ENCODE data around the gene ARL13B. TPM values are rescaled to one million over a fixed set of nuclear protein-coding genes. Genes with fewer than 3 reads are reported as not detected.

ARL13B gene
- total and polyA plus RNA-seq, 2 of the 13 experiments (the other 11 are each of a cell fraction or from before 2014, with no cell fraction given) = 2.2 to 9.6 TPM

DNA sequence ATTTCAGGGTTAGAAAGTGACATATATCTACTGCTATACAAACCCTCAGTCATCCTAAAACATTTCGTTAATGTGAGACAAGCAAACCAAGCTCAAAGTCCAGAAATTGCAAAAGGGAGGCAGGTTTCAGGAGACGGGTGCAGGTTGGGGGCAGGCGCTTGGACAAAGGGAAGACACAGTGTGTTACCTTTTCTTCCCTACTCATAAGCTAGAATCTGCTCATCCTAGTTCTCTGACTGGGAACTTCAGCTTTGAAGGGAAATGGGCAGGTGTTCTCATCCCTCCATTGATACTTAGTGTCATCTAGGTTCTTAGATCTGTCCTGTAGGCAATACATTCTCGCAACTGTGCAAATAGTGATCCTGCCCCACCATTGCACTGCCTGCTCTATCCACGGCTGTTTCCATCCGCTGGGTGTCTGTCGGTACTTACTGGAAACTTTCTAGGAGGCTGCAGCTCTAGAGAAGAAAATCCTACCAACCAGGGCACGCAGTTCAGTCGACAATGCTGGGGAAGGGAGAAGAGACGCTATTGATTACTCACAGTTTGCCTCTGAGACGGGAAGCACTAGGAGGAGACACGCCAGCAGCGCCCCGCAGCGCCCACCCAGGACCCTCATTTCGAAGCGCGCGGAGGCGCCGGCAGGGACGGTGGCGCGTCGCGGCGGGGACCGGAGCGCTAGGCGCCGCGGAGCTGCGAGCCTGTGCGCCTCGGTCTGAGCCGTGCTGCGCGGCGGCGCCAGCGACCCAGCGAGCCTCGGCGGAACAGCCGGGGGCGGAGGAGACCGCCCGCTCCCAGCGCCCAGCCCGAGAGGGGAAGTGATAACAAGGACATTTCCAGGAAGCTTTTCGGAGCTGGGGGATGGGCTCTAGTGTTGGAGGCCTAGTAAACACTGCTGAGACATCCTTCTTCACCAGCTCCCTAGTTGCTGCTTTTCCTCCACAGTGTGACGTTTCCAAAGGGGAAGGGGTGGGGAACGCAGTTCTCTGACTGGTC is 6.5 kb upstream of the ARL13B start, which contains the start of gene PROS1 (continued):
- TF ChIP-seq, protein P1, sequence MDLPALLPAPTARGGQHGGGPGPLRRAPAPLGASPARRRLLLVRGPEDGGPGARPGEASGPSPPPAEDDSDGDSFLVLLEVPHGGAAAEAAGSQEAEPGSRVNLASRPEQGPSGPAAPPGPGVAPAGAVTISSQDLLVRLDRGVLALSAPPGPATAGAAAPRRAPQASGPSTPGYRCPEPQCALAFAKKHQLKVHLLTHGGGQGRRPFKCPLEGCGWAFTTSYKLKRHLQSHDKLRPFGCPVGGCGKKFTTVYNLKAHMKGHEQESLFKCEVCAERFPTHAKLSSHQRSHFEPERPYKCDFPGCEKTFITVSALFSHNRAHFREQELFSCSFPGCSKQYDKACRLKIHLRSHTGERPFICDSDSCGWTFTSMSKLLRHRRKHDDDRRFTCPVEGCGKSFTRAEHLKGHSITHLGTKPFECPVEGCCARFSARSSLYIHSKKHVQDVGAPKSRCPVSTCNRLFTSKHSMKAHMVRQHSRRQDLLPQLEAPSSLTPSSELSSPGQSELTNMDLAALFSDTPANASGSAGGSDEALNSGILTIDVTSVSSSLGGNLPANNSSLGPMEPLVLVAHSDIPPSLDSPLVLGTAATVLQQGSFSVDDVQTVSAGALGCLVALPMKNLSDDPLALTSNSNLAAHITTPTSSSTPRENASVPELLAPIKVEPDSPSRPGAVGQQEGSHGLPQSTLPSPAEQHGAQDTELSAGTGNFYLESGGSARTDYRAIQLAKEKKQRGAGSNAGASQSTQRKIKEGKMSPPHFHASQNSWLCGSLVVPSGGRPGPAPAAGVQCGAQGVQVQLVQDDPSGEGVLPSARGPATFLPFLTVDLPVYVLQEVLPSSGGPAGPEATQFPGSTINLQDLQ (CRISPR knock-in tag; IDR thresholded peaks at IDR 0.05) = no peak
- peak; percentile 54; the same call in 1 of the 2 replicates for TF ChIP-seq HNF4G (IDR thresholded peaks at IDR 0.05; ENCODE audit: borderline replicate concordance, low read depth, low read length)
- peak; percentile 49; the same call in 1 of the 2 replicates for TF ChIP-seq HNF4G (CRISPR knock-in tag; IDR thresholded peaks at IDR 0.05; ENCODE audit: borderline replicate concordance, low read depth)
- TF ChIP-seq ZNF557 (CRISPR knock-in tag; IDR thresholded peaks at IDR 0.05) = 0 out of 2 replicates have a peak, but pooled peaks have one; percentile 30
- peak; percentile 14; the same call in 1 of the 2 replicates for TF ChIP-seq MYC (CRISPR knock-in tag; IDR thresholded peaks at IDR 0.05; ENCODE audit: borderline replicate concordance)
- TF ChIP-seq ZNF740 (CRISPR knock-in tag; IDR thresholded peaks at IDR 0.05) = no peak
- no peak for TF ChIP-seq RCOR2 (CRISPR knock-in tag; IDR thresholded peaks at IDR 0.05)
- 0 out of 2 replicates have a peak, but pooled peaks have one; percentile 66 for TF ChIP-seq PREB (CRISPR knock-in tag; IDR thresholded peaks at IDR 0.05)
- no peak for TF ChIP-seq JUNB (CRISPR knock-in tag; IDR thresholded peaks at IDR 0.05; ENCODE audit: borderline replicate concordance)
- TF ChIP-seq ZNF430 (CRISPR knock-in tag; IDR thresholded peaks at IDR 0.05) = 0 out of 2 replicates have a peak, but pooled peaks have one; percentile 39
- peak; percentile 39 for TF ChIP-seq YY1 (IDR thresholded peaks at IDR 0.05; ENCODE audit: insufficient read depth, insufficient replicate concordance, low read depth, low read length)
- 0 out of 2 replicates have a peak, but pooled peaks have one; percentile 18 for TF ChIP-seq KDM1A (CRISPR knock-in tag; IDR thresholded peaks at IDR 0.05)
- TF ChIP-seq FIP1L1 (IDR thresholded peaks at IDR 0.05; ENCODE audit: borderline replicate concordance, insufficient read depth, low read depth, low read length) = no peak
- no peak for TF ChIP-seq SOX13 (IDR thresholded peaks at IDR 0.05)
- TF ChIP-seq SOX13 (CRISPR knock-in tag; conservative IDR thresholded peaks at IDR 0.05 in 1 of 2, IDR thresholded peaks at IDR 0.05 in 1 of 2) = peak in 1 of 2 experiments; percentile 46; a peak in 1 of 4 replicates
- peak; percentile 6; the same call in 1 of the 2 replicates for TF ChIP-seq STAG1 (CRISPR knock-in tag; IDR thresholded peaks at IDR 0.05)
- 0 out of 2 replicates have a peak, but pooled peaks have one; percentile 77 for TF ChIP-seq FOXO4 (CRISPR knock-in tag; conservative IDR thresholded peaks at IDR 0.05)
- TF ChIP-seq PHF21A (CRISPR knock-in tag; IDR thresholded peaks at IDR 0.05) = peak; percentile 61
- TF ChIP-seq, protein P2, sequence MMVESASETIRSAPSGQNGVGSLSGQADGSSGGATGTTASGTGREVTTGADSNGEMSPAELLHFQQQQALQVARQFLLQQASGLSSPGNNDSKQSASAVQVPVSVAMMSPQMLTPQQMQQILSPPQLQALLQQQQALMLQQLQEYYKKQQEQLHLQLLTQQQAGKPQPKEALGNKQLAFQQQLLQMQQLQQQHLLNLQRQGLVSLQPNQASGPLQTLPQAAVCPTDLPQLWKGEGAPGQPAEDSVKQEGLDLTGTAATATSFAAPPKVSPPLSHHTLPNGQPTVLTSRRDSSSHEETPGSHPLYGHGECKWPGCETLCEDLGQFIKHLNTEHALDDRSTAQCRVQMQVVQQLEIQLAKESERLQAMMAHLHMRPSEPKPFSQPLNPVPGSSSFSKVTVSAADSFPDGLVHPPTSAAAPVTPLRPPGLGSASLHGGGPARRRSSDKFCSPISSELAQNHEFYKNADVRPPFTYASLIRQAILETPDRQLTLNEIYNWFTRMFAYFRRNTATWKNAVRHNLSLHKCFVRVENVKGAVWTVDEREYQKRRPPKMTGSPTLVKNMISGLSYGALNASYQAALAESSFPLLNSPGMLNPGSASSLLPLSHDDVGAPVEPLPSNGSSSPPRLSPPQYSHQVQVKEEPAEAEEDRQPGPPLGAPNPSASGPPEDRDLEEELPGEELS (CRISPR knock-in tag; IDR thresholded peaks at IDR 0.05) = peak; percentile 78; the same call in 1 of the 2 replicates
- no peak for TF ChIP-seq GATA4 (IDR thresholded peaks at IDR 0.05; ENCODE audit: borderline replicate concordance, low read depth)
